Activated gamma-delta T cell (primary cell): ENCODE data around the gene APOBR.
"Not testable (repeated sequence)": the region's sequence is repeated elsewhere in the genome, so short reads cannot be mapped to it uniquely, and the experiment has no call there.

Experiments used
- DNase-seq: peaks from one replicate; lab custom pipeline; 2025; lab: John Stamatoyannopoulos, UW

Gene APOBR

GRCh38 chr16:28498666-28499381, 4.4 kb downstream of the APOBR start:
- no peak for DNase-seq

GRCh38 chr16:28499854-28500253, 5.4 kb downstream of the APOBR start:
- no peak for DNase-seq

- not testable (repeated sequence) for DNase-seq
Observed at GRCh38 chr16:28500476-28501180, 6.2 kb downstream of the APOBR start.

GRCh38 chr16:28501258-28502232, 7.1 kb downstream of the APOBR start:
- no peak for DNase-seq

- DNase-seq = no peak
Observed at GRCh38 chr16:28502290-28502689, 7.8 kb downstream of the APOBR start.

GRCh38 chr16:28503470-28504259, 9.2 kb downstream of the APOBR start:
- no peak for DNase-seq

- no peak for DNase-seq
Observed at GRCh38 chr16:28504707-28505404, 10.4 kb downstream of the APOBR start.

GRCh38 chr16:28505489-28506137, 11.2 kb downstream of the APOBR start:
- DNase-seq = no peak

- DNase-seq = no peak
Observed at GRCh38 chr16:28511031-28511430, 16.6 kb downstream of the APOBR start.

- no peak for DNase-seq
Observed at GRCh38 chr16:28511801-28512789, 17.7 kb downstream of the APOBR start.

- DNase-seq = no peak
Observed at GRCh38 chr16:28513484-28514181, 19.2 kb downstream of the APOBR start.

- no peak for DNase-seq
Observed at GRCh38 chr16:28514246-28514645, 19.8 kb downstream of the APOBR start.

- no peak for DNase-seq
Observed at GRCh38 chr16:28520672-28521071, 26.2 kb downstream of the APOBR start.

- no peak for DNase-seq
Observed at GRCh38 chr16:28521436-28521835, 27.0 kb downstream of the APOBR start.

GRCh38 chr16:28522792-28523191, 28.3 kb downstream of the APOBR start:
- no peak for DNase-seq

- DNase-seq = no peak
Observed at GRCh38 chr16:28524681-28525171, 30.3 kb downstream of the APOBR start.

- DNase-seq = no peak
Observed at GRCh38 chr16:28526201-28527099, 32.0 kb downstream of the APOBR start.
